Measurements from ENCODE around the gene OBP2B. TPM values are rescaled to one million over a fixed set of nuclear protein-coding genes. Genes with fewer than 3 reads are reported as not detected.

Gene OBP2B
- total and polyA plus RNA-seq, 2 experiments from 2014 or later: not detected

DNA sequence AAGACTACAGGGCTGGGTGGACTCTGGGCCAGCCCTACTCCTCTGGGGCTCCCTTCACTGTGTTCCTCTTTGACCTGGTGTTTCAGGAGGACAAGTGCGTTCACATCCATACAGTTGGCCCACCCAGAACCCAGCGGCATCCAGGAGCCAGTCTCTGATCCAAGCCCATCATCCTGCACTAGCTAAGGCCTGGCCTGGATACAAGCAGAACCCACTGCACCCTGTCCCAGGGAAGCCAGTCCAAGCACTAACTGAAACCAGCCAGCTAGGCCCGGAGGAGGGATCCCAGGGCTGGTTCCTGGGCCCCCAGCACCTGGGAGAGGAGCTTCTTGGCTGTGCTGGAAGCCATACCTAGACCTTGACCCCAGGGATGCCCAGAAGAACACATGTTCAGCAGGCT is 41.3 kb downstream of the OBP2B start:
- no peak for DNase-seq
- Histone ChIP-seq H3K4me2 (ENCODE audit: unreplicated experiment) (no peak overlapping the region), H3K9me2 (ENCODE audit: insufficient read depth) (no peaks in the 10 kb centered on the region), H3K9me3 (ENCODE audit: low read depth) (no peaks in the 10 kb centered on the region), H3K4me3 (no peak overlapping the region), H3F3A (ENCODE audit: insufficient read depth) (no peaks in the 10 kb centered on the region), H3K27me3 (replicated peaks; ENCODE audit: insufficient read depth) (no peaks in the 10 kb centered on the region), H3K4me1 (ENCODE audit: insufficient read depth) (no peaks in the 10 kb centered on the region), H4K20me1 (ENCODE audit: insufficient read depth) (no peaks in the 10 kb centered on the region), H3K79me2 (ENCODE audit: insufficient read depth) (no peaks in the 10 kb centered on the region), H3K36me3 (ENCODE audit: low read depth) (no peaks in the 10 kb centered on the region), H2AFZ (no peak overlapping the region), H3K9ac (no peak overlapping the region), H3K27ac (no peak overlapping the region)
- WGBS, 2 experiments (ENCODE audit: low coverage in 1 of 2, low lambda C conversion rate in 2 of 2, missing lambda C conversion rate in 2 of 2): 72 to 75% methylated on average over 3 of the region's 3 CpGs
- in situ Hi-C loops (cut with MboI): no loop called here
- TF ChIP-seq EZH2 (IDR thresholded peaks at IDR 0.05; ENCODE audit: insufficient read depth, poor library complexity, severe bottlenecking) (no peak), EZH2phosphoT487 (IDR thresholded peaks at IDR 0.05; ENCODE audit: insufficient read depth, low read depth) (no peak)

DNA sequence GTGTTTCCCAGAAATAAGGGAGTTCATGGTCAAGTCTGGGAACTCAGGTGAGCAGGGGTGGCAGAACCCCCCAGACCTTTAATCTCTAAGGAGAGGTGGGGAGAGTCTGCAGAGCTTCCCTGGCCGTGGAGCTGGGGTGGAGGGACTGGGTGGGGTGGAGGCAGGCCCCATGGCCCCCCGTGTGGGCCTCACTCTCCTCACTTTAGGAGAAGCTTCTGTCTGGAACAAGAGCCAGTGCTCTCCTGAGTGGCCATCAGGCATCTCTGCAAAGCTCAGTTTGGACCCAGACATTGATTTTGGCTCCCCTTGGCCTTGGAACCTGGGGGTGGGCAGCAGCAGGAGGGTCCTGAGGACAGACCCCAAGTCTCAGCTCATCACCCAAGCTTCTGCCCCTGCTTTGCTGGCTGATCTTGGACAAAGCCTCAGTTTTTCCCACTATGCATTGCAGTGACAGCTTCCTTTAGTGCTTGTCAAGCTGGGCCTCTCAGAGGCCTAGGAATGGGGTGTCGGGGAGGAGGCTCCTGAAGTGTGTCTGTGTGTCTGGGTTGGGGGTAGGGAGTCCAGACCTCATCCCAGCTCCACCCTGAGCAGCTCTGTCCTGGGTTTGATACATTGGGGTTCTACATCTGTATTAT is 41.8 kb downstream of the OBP2B start:
- Histone ChIP-seq H3K27ac (no peak overlapping the region), H4K20me1 (ENCODE audit: insufficient read depth) (no peaks in the 10 kb centered on the region), H3K4me1 (ENCODE audit: insufficient read depth) (no peaks in the 10 kb centered on the region), H3F3A (ENCODE audit: insufficient read depth) (no peaks in the 10 kb centered on the region), H3K9me3 (ENCODE audit: low read depth) (no peaks in the 10 kb centered on the region), H3K27me3 (replicated peaks; ENCODE audit: insufficient read depth) (no peaks in the 10 kb centered on the region), H3K36me3 (ENCODE audit: low read depth) (no peaks in the 10 kb centered on the region), H3K79me2 (ENCODE audit: insufficient read depth) (no peaks in the 10 kb centered on the region), H3K4me3 (no peak overlapping the region), H3K4me2 (ENCODE audit: unreplicated experiment) (no peak overlapping the region), H3K9me2 (ENCODE audit: insufficient read depth) (no peaks in the 10 kb centered on the region), H3K9ac (no peak overlapping the region), H2AFZ (no peak overlapping the region)
- DNase-seq: no peak
- in situ Hi-C loops (cut with MboI): no loop called here
- TF ChIP-seq EZH2phosphoT487 (IDR thresholded peaks at IDR 0.05; ENCODE audit: insufficient read depth, low read depth) (no peak), EZH2 (IDR thresholded peaks at IDR 0.05; ENCODE audit: insufficient read depth, poor library complexity, severe bottlenecking) (no peak)
- 64 to 65% methylated on average over 3 of the region's 3 CpGs for WGBS, 2 experiments (ENCODE audit: low coverage in 1 of 2, low lambda C conversion rate in 2 of 2, missing lambda C conversion rate in 2 of 2)

DNA sequence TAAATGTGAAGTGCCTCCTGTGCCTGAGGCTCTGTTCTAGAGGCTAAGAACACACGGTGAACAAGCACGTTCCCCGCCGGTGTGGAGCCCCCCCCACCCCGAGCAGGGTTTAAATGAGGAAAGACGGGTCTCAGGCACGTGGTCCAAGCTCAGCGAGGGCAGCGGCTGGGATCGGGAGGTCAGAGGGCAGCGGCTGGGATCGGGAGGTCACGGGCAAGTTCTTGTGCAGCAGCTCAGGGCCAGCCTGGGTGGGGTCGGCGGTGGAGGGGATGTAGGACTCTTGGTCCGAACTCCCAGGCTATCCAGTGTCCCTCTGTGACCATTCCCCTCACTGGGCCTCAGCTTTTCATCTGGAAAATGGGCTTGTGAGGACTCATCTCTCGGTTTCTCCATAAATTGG is 42.7 kb downstream of the OBP2B start:
- in situ Hi-C loops (cut with MboI): no loop called here
- H3F3A ChIP-seq (ENCODE audit: insufficient read depth): no peaks in the 10 kb centered on the region
- no peak overlapping the region for H3K27ac ChIP-seq
- no peak overlapping the region for H2AFZ ChIP-seq
- H3K36me3 ChIP-seq (ENCODE audit: low read depth): no peaks in the 10 kb centered on the region
- no peak for DNase-seq
- H3K4me1 ChIP-seq (ENCODE audit: insufficient read depth): no peaks in the 10 kb centered on the region
- 82 to 91% methylated on average over 14 to 17 of the region's 17 CpGs for WGBS, 2 experiments (ENCODE audit: low coverage in 1 of 2, low lambda C conversion rate in 2 of 2, missing lambda C conversion rate in 2 of 2)
- H3K27me3 ChIP-seq (replicated peaks; ENCODE audit: insufficient read depth): no peaks in the 10 kb centered on the region
- H3K9me3 ChIP-seq (ENCODE audit: low read depth): no peaks in the 10 kb centered on the region
- H3K9me2 ChIP-seq (ENCODE audit: insufficient read depth): no peaks in the 10 kb centered on the region
- H4K20me1 ChIP-seq (ENCODE audit: insufficient read depth): no peaks in the 10 kb centered on the region
- H3K4me2 ChIP-seq (ENCODE audit: unreplicated experiment): no peak overlapping the region
- TF ChIP-seq EZH2 (IDR thresholded peaks at IDR 0.05; ENCODE audit: insufficient read depth, poor library complexity, severe bottlenecking): no peak
- TF ChIP-seq EZH2phosphoT487 (IDR thresholded peaks at IDR 0.05; ENCODE audit: insufficient read depth, low read depth): no peak
- no peak overlapping the region for H3K4me3 ChIP-seq
- no peaks in the 10 kb centered on the region for H3K79me2 ChIP-seq (ENCODE audit: insufficient read depth)
- no peak overlapping the region for H3K9ac ChIP-seq

DNA sequence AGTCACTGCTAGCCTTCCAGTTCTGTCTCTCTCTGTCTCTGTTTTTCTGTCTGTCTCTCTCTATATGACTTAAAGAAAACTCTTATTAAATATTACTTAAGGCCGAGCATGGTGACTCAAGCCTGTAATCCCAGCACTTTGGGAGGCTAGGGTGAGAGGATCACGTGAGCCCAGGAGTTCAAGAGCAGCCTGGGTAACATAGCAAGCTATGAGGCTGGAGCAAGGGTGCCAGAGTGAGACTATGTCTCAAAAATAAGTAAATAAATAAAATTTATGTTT is 43.7 kb downstream of the OBP2B start:
- no peaks in the 10 kb centered on the region for H4K20me1 ChIP-seq (ENCODE audit: insufficient read depth)
- no peaks in the 10 kb centered on the region for H3K9me2 ChIP-seq (ENCODE audit: insufficient read depth)
- no peaks in the 10 kb centered on the region for H3K27me3 ChIP-seq (replicated peaks; ENCODE audit: insufficient read depth)
- no peaks in the 10 kb centered on the region for H3K4me1 ChIP-seq (ENCODE audit: insufficient read depth)
- H3K4me2 ChIP-seq (ENCODE audit: unreplicated experiment): no peak overlapping the region
- DNase-seq: no peak
- no peak overlapping the region for H2AFZ ChIP-seq
- no peaks in the 10 kb centered on the region for H3K36me3 ChIP-seq (ENCODE audit: low read depth)
- WGBS, 2 experiments (ENCODE audit: low coverage in 1 of 2, low lambda C conversion rate in 2 of 2, missing lambda C conversion rate in 2 of 2): 91% methylated on average over 2 of the region's 2 CpGs
- H3K27ac ChIP-seq: no peak overlapping the region
- no peaks in the 10 kb centered on the region for H3F3A ChIP-seq (ENCODE audit: insufficient read depth)
- TF ChIP-seq EZH2 (IDR thresholded peaks at IDR 0.05; ENCODE audit: insufficient read depth, poor library complexity, severe bottlenecking): no peak
- no peak for TF ChIP-seq EZH2phosphoT487 (IDR thresholded peaks at IDR 0.05; ENCODE audit: insufficient read depth, low read depth)
- no peak overlapping the region for H3K9ac ChIP-seq
- no peaks in the 10 kb centered on the region for H3K79me2 ChIP-seq (ENCODE audit: insufficient read depth)
- no peak overlapping the region for H3K4me3 ChIP-seq
- no peaks in the 10 kb centered on the region for H3K9me3 ChIP-seq (ENCODE audit: low read depth)
- in situ Hi-C loops (cut with MboI): no loop called here

DNA sequence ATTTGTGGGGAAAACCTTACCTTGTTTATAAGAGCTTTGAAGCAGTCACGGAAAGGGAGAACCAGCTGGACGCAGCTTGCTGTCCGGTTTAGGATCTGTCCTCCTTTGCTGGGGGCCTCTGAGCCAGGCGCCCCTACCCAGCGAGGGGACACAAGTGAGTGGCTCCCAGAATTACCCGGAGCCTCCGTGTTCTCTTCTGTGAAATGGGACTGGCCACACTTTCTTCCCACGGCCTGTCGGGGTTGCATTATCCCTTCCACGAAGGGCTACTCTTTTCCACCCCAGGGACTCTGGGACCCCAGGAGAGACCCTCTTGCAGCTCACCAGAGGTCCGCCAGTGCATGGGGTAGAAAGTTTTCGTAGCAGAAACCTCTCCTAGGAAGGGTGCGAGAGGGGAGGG is 44.9 kb downstream of the OBP2B start:
- H3K4me1 ChIP-seq (ENCODE audit: insufficient read depth): no peaks in the 10 kb centered on the region
- TF ChIP-seq EZH2phosphoT487 (IDR thresholded peaks at IDR 0.05; ENCODE audit: insufficient read depth, low read depth) (no peak), EZH2 (IDR thresholded peaks at IDR 0.05; ENCODE audit: insufficient read depth, poor library complexity, severe bottlenecking) (no peak)
- peak overlapping the region; percentile 86 for H3K4me2 ChIP-seq (ENCODE audit: unreplicated experiment)
- H3K4me3 ChIP-seq: peak overlapping the region; percentile 84
- H3K36me3 ChIP-seq (ENCODE audit: low read depth): no peaks in the 10 kb centered on the region
- peak overlapping the region; percentile 80 for H3K9ac ChIP-seq
- in situ Hi-C loops (cut with MboI): no loop called here
- no peaks in the 10 kb centered on the region for H3K9me2 ChIP-seq (ENCODE audit: insufficient read depth)
- no peaks in the 10 kb centered on the region for H4K20me1 ChIP-seq (ENCODE audit: insufficient read depth)
- H3F3A ChIP-seq (ENCODE audit: insufficient read depth): no peaks in the 10 kb centered on the region
- WGBS, 2 experiments (ENCODE audit: low coverage in 1 of 2, low lambda C conversion rate in 2 of 2, missing lambda C conversion rate in 2 of 2): 58 to 60% methylated on average over 13 of the region's 13 CpGs
- DNase-seq: no peak
- no peaks in the 10 kb centered on the region for H3K27me3 ChIP-seq (replicated peaks; ENCODE audit: insufficient read depth)
- H3K79me2 ChIP-seq (ENCODE audit: insufficient read depth): no peaks in the 10 kb centered on the region
- H3K27ac ChIP-seq: no peak overlapping the region
- H3K9me3 ChIP-seq (ENCODE audit: low read depth): no peaks in the 10 kb centered on the region
- peak overlapping the region; percentile 97 for H2AFZ ChIP-seq

Measured in GM23248 (cell line).